GM18868 (cell line): ENCODE measurements around the gene RMDN2.
"Not testable (repeated sequence)": the region's sequence is repeated elsewhere in the genome, so short reads cannot be mapped to it uniquely, and the experiment has no call there.

Experiments used
- ATAC-seq: cut with Tn5 transposase; IDR thresholded peaks from one replicate; pipeline ENCODE4 v1.9.1; 2021; ENCODE audit warnings: mild to moderate bottlenecking, moderate library complexity; ENCODE audit not compliant: unreplicated experiment

Gene RMDN2

GRCh38 chr2:37984589-37984988, 59.5 kb downstream of the RMDN2 start:
- no peak for ATAC-seq

- ATAC-seq, result peak; percentile 82
These were observed 60.2 kb downstream of the RMDN2 start for GRCh38 chr2:37985333-37985732.

- no peak for ATAC-seq
These were observed 62.1 kb downstream of the RMDN2 start for GRCh38 chr2:37987098-37987775.

GRCh38 chr2:37992601-37993000, 67.5 kb downstream of the RMDN2 start:
- ATAC-seq, result no peak

- no peak for ATAC-seq
These were observed 68.1 kb downstream of the RMDN2 start for GRCh38 chr2:37993143-37993542.

- no peak for ATAC-seq
These were observed 72.5 kb downstream of the RMDN2 start for GRCh38 chr2:37997629-37998028.

GRCh38 chr2:38000485-38001222, 75.6 kb downstream of the RMDN2 start:
- no peak for ATAC-seq

- not testable (repeated sequence) for ATAC-seq
These were observed 85.1 kb downstream of the RMDN2 start for GRCh38 chr2:38010187-38010586.

GRCh38 chr2:38010995-38011394, 85.9 kb downstream of the RMDN2 start:
- ATAC-seq, result no peak

- ATAC-seq, result no peak
These were observed 88.2 kb downstream of the RMDN2 start for GRCh38 chr2:38013158-38013752.

GRCh38 chr2:38016219-38016618, 91.1 kb downstream of the RMDN2 start:
- ATAC-seq, result no peak

- ATAC-seq, result no peak
These were observed 92.7 kb downstream of the RMDN2 start for GRCh38 chr2:38017836-38018235.

- not testable (repeated sequence) for ATAC-seq
These were observed 95.4 kb downstream of the RMDN2 start for GRCh38 chr2:38020359-38021069.

- ATAC-seq, result no peak
These were observed 96.5 kb downstream of the RMDN2 start for GRCh38 chr2:38021589-38021988.

- ATAC-seq, result no peak
These were observed 101.8 kb downstream of the RMDN2 start for GRCh38 chr2:38026846-38027245.

GRCh38 chr2:38028829-38029228, 103.7 kb downstream of the RMDN2 start:
- no peak for ATAC-seq

GRCh38 chr2:38029512-38029911, 104.4 kb downstream of the RMDN2 start:
- no peak for ATAC-seq

GRCh38 chr2:38030635-38031355, 105.7 kb downstream of the RMDN2 start:
- no peak for ATAC-seq

GRCh38 chr2:38032946-38033345, 107.9 kb downstream of the RMDN2 start:
- no peak for ATAC-seq

GRCh38 chr2:38033646-38034045, 108.6 kb downstream of the RMDN2 start:
- ATAC-seq, result no peak

- no peak for ATAC-seq
These were observed 110.9 kb downstream of the RMDN2 start for GRCh38 chr2:38035968-38036367.
